Ishikawa (cell line): ENCODE data around the gene INPP5J.

Experiments
- CEBPB ChIP-seq: IDR thresholded peaks from 2 replicates; pipeline ENCODE4 v1.6.1; 2012
- CREB1 ChIP-seq: IDR thresholded peaks from 2 replicates; pipeline ENCODE4 v1.6.1; 2012; ENCODE audit warnings: low read depth
- EGR1 ChIP-seq: IDR thresholded peaks from 2 replicates; pipeline ENCODE4 v1.6.1; 2012
- EP300 ChIP-seq: IDR thresholded peaks from 2 replicates; pipeline ENCODE4 v1.6.1; 2012; ENCODE audit warnings: borderline replicate concordance
- FOXM1 ChIP-seq: IDR thresholded peaks from 2 replicates; pipeline ENCODE4 v1.6.1; 2012; ENCODE audit warnings: low read depth, borderline replicate concordance
- NFIC ChIP-seq: IDR thresholded peaks from 2 replicates; pipeline ENCODE4 v1.6.1; 2012
- RAD21 ChIP-seq: IDR thresholded peaks from 2 replicates; pipeline ENCODE4 v1.6.1; 2012; ENCODE audit warnings: low read depth
- TAF1 ChIP-seq: IDR thresholded peaks from 2 replicates; pipeline ENCODE4 v1.6.1; 2012; ENCODE audit warnings: low read depth, mild to moderate bottlenecking
- TCF12 ChIP-seq: IDR thresholded peaks from 2 replicates; pipeline ENCODE4 v1.6.1; 2012; ENCODE audit warnings: low read depth
- TEAD4 ChIP-seq: IDR thresholded peaks from 2 replicates; pipeline ENCODE4 v1.6.1; 2012
- YY1 ChIP-seq: IDR thresholded peaks from 2 replicates; pipeline ENCODE4 v1.6.1; 2012; ENCODE audit warnings: low read depth
- ZBTB7A ChIP-seq: IDR thresholded peaks from 2 replicates; pipeline ENCODE4 v1.6.1; 2012; ENCODE audit warnings: low read depth
- TF ChIP-seq, protein P1 (sequence below): IDR thresholded peaks from 2 replicates; pipeline ENCODE4 v1.6.1; 2012
- TF ChIP-seq, protein P2 (sequence below): IDR thresholded peaks from 2 replicates; pipeline ENCODE4 v1.6.1; 2012
- TF ChIP-seq, protein P3 (sequence below): IDR thresholded peaks from 2 replicates; pipeline ENCODE4 v1.6.1; 2012; ENCODE audit warnings: low read depth, mild to moderate bottlenecking

The INPP5J gene

DNA sequence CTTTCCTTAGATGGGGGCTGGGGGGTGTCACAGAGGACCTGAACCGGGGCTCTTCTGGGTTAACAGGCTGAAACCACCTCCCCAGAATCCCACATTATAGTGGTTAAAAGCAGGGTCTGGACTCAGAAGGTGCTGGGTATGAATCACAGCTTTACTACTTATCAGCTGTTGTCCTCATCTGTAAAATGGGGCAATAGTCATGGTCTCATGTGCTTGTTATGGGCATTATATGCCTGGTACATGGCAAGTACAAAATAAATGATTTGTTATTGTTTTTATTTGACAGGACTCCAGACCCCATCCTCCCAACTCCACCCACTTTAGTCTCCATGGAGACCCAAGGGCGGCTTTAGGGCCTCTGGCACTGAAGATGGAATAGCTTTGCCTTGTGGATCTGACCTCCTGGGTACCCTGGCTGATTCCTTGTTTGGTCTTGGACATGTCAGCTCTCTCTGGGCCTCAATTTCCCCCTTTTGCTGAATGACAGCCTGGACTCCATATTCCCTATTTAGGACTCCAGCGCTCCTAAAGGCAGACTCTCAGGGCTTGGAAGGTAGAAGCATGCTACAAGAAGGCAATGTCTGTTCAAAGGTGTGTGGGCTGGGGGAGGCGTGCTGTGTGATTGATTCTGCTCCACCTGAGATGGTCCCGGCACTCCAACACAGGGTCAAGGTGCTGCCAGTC, 42.5 kb upstream of the INPP5J start:
- TF ChIP-seq NFIC (no peak), TEAD4 (no peak), TAF1 (no peak), EGR1 (no peak), EP300 (no peak), CREB1 (no peak), RAD21 (no peak), TCF12 (no peak), CEBPB (no peak), FOXM1 (no peak)
- TF ChIP-seq, protein P1, sequence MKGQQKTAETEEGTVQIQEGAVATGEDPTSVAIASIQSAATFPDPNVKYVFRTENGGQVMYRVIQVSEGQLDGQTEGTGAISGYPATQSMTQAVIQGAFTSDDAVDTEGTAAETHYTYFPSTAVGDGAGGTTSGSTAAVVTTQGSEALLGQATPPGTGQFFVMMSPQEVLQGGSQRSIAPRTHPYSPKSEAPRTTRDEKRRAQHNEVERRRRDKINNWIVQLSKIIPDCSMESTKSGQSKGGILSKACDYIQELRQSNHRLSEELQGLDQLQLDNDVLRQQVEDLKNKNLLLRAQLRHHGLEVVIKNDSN, result no peak
- TF ChIP-seq, protein P2, sequence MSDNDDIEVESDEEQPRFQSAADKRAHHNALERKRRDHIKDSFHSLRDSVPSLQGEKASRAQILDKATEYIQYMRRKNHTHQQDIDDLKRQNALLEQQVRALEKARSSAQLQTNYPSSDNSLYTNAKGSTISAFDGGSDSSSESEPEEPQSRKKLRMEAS, result no peak

DNA sequence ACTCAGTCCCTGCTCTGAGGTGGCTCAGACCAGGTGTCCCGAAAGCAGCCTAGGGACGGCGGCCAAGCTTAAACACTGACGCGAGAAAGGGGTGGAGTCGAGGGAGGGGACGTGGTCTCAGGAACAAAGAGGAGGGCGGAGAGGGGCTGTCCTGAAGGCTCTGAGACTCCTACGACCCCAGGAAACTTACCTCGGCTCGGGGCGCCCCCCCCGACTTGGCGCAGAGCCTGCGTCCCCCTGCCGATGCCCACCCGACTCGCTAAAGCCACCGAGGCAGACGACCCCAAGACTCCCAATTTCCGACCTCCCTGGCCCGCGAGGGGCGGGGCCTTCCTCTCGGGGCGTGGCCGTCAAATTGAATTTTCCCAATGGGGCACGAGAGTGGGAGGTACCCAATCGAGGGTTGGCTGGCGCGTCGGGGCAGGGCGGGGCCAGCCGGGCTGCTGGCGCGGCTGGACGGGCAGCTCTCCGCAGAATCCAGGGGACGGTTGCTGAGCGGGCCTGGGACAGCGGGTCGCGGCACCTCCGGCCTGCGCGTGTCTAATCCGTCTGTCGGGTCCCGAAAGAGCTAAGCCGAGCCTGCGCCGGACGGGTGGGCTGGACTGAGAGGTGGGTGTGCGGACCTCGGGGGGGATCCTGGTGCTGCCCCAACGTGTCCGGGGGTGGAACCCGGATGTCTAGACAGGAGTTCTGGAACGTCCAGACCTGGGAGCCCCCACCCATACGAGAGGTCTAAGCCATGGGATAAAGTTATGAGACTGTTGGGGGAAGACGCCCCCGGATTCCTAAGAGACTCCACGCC, 41.7 kb upstream of the INPP5J start, which contains the start of gene SMTN:
Gene SMTN, plus strand, starts transcription at position 471 of the 802 bp plus-strand sequence. CDS start 1,941 bp downstream, outside the sequence.
- TF ChIP-seq CREB1 (no peak), ZBTB7A (peak; percentile 56; the same call in 1 of the 2 replicates), TEAD4 (peak; percentile 15; the same call in 1 of the 2 replicates), FOXM1 (no peak), TCF12 (peak; percentile 29), TAF1 (peak; percentile 96), EGR1 (no peak), CEBPB (no peak)
- TF ChIP-seq, protein P2, result peak; percentile 62
- TF ChIP-seq, protein P3, sequence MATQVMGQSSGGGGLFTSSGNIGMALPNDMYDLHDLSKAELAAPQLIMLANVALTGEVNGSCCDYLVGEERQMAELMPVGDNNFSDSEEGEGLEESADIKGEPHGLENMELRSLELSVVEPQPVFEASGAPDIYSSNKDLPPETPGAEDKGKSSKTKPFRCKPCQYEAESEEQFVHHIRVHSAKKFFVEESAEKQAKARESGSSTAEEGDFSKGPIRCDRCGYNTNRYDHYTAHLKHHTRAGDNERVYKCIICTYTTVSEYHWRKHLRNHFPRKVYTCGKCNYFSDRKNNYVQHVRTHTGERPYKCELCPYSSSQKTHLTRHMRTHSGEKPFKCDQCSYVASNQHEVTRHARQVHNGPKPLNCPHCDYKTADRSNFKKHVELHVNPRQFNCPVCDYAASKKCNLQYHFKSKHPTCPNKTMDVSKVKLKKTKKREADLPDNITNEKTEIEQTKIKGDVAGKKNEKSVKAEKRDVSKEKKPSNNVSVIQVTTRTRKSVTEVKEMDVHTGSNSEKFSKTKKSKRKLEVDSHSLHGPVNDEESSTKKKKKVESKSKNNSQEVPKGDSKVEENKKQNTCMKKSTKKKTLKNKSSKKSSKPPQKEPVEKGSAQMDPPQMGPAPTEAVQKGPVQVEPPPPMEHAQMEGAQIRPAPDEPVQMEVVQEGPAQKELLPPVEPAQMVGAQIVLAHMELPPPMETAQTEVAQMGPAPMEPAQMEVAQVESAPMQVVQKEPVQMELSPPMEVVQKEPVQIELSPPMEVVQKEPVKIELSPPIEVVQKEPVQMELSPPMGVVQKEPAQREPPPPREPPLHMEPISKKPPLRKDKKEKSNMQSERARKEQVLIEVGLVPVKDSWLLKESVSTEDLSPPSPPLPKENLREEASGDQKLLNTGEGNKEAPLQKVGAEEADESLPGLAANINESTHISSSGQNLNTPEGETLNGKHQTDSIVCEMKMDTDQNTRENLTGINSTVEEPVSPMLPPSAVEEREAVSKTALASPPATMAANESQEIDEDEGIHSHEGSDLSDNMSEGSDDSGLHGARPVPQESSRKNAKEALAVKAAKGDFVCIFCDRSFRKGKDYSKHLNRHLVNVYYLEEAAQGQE, result no peak

DNA sequence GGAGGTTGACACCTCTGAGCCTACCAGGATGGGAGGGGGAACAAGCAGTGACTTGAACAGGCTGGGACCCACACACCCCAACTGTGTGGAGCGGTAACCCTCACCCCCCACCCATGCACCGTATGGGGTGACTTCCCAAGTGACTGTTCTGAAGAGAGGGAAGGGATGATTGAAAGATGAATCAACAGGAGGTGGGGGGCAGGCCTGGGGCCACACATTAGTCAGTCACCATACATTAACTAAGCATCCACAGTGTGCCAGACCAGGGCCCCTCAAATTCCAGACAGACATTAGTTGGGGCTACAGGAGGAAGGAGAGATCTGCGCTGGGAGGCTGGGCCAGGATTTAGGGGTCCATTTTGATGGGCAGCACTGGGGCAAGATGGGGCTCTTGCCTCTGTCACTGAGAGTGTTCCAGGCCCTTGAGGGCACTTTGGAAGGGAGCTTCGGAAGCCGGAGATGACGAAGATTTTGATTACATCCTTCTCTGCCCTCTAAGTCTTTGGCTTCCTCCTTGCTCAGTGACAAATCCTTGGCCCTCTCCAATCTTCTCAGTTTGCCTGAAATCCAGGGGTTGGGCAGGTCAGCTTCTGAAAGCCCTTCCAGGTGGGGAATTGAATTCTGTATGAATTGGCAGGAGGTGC, 40.7 kb upstream of the INPP5J start:
- TF ChIP-seq YY1, result no peak
- no peak for TF ChIP-seq ZBTB7A
- TF ChIP-seq, protein P2, result no peak
- no peak for TF ChIP-seq FOXM1
- no peak for TF ChIP-seq EGR1
- TF ChIP-seq CREB1, result no peak
- TF ChIP-seq, protein P1, result no peak
- no peak for TF ChIP-seq TAF1

DNA sequence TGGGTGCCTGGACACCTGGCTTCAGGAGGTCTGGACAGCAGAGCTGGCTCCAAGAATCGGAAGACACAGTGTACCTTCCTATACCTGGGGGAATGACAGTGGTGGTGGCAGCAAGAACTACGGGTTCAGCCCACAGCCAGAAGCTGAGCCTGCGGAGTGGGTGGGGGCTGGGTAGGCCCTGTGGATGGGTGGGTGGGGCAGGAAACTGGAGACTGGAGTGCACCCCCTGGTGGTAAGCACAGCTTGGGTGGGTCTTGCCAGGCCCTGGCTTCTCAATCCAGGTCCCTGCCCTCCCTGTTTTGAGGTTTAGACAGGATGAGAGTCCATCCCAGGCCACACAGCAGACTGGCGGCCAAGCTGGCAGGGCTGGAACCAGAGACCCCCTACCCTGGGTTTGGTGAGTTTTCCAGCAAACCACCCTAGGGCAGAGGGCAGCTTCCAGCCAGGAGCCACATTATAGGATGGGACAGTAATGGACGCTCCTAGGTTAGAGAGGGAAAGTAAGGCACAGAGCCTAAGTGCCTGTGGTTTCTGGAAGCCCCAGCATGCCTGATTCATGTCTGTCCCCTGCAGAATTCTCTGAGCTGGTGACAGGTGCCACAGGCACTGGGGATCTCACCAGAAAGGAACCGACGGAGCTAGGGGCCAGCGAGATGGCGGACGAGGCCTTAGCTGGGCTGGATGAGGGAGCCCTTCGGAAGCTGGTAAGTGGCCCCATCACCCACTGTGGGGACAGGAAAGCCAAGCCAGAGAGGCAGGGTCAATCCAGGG, 40.0 kb upstream of the INPP5J start:
- no peak for TF ChIP-seq CREB1
- no peak for TF ChIP-seq YY1
- no peak for TF ChIP-seq EGR1
- TF ChIP-seq ZBTB7A, result no peak; the same call in 1 of the 2 replicates
- TF ChIP-seq, protein P1, result no peak
- TF ChIP-seq RAD21, result peak; percentile 29; the same call in 1 of the 2 replicates

DNA sequence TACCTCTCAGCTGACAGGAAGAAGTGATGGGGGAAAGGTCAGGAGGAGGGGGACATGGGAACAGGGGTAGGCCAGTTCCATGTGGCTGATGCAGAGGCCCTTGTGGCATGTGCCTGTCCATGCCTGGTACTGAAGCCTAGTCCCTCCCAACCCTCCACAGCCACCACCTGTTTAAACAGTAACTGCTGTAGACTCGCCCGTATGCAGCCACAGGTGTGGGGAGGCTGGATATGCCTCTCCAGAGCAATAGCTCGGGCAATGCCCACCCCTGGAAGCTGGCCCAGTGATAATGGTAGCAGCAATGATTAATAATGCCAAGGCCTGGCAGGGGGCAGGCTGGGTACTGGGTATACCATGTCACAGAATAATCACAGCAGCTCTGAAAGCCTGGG, 39.4 kb upstream of the INPP5J start:
- TF ChIP-seq CEBPB, result no peak
- no peak for TF ChIP-seq YY1
- TF ChIP-seq EGR1, result no peak

DNA sequence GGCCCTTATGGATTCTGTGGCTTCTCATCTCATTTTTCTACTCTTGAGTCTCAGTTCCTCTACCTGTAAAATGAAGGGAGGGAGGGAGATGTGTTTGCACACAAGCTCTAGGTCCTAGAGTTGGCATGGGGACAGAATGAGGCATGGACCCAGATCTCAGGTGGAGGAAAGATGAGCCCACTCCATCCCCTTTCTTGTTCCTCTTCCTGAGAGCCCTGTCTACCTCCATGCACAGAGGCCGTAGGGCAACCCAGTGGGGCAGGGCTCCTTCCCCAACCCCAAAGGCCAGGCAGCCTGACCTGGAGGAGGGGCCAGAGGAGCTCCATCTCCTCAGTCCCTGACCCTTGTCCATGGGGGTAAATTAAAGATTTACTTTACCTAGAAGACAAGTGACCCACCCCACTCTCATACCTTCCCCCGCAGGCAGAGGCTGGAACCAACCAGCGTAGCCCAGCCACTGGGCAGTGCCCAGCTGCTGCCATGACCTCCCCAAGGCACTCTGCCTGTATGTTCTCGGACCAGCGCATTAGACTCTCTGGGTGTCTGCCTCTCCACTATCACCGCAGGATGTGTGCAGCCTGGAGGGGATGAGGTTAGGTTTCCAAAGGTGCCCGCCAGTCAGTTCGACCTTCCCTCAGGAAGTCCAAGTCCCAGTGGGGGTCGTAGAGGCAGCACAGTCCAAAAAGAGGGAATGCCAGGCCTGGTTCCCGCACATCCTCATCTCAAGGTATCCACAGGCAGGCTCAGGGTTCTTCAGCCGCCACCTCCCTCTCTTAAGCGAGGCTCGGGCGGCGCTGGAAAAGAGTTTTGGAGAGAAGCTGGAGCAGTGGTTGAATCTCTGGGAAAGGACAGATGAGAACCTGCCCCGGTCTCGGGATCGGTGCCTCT, 38.6 kb upstream of the INPP5J start:
- TF ChIP-seq NFIC, result no peak
